Measurements from ENCODE around the gene TET2.

The TET2 gene

GRCh38 chr4:105140684-105141490, 5.8 kb upstream of the TET2 start:
- peak; percentile 45 for DNase-seq

- no peak for DNase-seq
Observed at GRCh38 chr4:105145156-105145902, 1.3 kb upstream of the TET2 start.

DNA sequence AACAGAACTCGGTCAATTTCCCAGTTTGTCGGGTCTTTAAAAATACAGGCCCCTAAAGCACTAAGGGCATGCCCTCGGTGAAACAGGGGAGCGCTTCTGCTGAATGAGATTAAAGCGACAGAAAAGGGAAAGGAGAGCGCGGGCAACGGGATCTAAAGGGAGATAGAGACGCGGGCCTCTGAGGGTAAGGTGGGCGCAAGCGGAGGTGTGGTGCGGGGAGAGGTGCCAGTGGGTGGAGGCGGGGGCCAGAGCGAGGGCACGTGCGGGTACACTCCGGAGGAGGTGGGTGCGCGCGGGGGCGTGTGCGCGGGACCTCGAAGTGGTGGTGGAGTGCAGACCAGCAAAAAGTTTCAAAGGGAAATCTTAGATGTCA, 787 bp upstream of the TET2 start:
- no peak for DNase-seq

DNA sequence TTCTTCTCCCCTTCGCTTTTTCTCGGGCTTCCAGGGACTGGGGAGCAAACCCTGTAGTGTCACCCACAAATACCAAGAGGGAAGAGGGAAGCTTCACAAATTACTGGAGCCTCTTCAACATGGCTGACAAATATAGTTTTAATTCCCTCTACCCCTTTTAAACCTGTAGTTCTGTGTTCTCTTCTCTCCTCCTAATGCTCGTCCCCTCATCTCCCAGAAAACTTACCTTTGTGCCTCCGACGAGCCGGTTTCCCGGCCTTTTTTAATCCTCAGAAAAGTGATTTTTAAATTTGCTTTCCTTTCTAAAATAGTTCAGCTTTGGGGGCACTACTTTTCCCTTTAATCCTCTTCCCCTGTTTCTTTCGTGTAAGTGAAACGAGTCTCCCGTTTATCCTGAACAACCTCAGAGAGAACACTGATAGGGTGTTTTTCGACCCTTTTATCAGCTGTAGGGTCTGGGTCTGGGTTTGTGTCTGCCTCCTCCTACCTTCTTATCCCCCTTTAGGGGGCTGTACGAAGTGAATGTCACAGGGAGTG, 408 bp downstream of the TET2 start:
- DNase-seq: no peak

DNA sequence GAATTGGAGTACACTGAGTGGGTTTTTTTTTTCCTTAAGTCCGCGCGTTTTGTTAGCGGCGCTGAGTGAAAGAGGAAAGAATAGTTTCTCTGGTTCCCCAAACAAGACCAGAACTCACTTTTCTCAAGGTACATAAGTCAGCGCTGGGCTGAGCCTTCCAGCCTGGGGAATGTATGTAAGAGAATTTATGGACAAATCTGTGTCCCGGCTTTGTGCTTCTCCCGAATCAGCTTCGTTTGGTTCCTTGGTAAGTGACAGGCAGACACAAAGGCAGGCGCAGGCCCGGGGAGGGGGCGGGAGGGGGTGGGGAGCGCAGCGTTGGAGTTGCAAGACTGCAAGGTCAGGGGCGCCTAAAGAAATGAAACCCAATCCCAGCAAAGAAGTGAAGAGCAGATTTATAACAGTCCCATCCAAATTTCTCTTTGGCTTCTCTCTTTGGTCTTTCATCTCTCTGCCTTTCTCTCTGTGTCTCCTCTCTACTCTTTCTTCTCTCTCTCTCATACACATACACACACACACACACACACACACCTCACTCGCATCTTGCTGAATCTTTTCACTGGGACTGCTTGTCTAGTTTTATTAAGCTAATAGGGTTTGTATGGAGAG, 981 bp downstream of the TET2 start:
- DNase-seq: peak; percentile 7

GRCh38 chr4:105148356-105148755, 1.7 kb downstream of the TET2 start:
- DNase-seq: no peak

DNA sequence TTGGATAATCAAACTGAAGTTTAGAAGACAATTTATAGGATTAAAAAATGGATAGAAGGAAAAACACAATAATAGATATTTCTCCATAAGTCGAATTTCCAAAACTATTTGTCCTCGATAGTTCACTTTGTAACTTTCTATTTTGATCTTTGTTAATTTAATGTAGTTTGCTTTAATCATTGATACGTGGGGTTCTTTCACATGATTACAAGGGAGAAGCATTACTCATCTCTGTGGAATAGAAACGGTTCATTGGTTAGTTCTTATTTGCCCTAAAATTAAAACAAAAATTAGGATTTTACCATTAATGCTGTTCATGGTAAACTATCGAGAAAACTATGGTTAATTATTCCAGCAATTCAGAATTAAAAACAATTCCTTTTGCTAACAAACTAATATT, 2.1 kb downstream of the TET2 start:
- DNase-seq: no peak

DNA sequence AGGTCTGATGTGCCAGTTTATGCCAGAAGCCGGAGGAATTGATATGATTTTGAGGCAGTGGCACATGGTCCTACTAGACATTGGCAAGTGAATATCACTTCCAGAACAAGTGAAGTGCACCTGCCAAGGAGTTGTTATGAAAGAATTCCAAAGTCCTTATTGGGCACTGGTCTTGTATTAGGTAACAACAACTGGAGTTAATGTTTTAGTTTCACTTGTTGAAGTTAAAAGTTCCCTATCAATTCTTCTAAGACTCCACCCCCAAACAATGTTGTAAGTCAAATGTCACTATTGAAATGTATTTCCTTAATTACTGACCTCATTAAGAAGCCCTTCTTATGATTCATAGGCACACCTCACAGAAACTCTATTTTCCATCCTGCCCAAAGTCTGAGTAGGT, 3.1 kb downstream of the TET2 start:
- DNase-seq: no peak

- DNase-seq: no peak
Observed at GRCh38 chr4:105150503-105150902, 3.8 kb downstream of the TET2 start.

DNA sequence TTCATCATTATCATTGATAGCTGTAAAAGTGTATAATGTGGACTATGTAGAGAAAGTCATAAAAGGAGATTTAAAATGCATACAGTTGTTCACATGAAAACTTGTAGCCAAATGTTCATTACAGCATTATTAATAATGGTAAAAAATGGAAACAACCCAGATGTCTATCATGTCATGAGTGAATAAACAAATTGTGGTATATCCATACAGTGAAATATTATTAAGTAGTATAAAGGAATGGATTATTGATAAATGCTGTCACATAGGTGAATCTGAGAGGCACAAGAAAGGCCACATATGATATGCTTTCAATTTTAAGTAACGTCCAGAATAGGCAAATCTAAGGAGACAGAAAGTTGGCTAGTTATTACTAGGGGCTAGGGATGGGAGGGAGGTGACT, 7.1 kb downstream of the TET2 start:
- DNase-seq: no peak

GRCh38 chr4:105154576-105154975, 7.9 kb downstream of the TET2 start:
- no peak for DNase-seq

DNA sequence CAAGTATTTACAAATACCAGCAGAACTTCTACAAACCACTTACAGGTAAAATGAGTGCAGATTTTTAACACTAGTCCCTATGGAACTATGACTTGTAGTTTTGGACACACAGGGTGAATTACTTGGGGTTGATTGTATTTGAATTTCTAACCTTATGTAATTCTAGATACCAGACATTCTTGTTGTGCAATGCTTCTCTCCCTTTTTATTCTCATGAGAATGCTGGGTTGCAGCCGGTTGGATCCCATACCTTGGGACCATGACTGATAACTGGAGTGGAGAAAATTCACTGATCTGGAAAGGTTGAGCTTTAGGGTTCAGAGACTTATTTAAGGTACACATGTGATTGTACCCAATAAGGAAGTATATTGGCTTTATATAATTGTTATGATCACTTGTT, 8.8 kb downstream of the TET2 start:
- DNase-seq: no peak

- DNase-seq: no peak
Observed at GRCh38 chr4:105158837-105159236, 12.2 kb downstream of the TET2 start.

- no peak for DNase-seq
Observed at GRCh38 chr4:105162123-105162796, 15.6 kb downstream of the TET2 start.

GRCh38 chr4:105164548-105164947, 17.9 kb downstream of the TET2 start:
- no peak for DNase-seq

- no peak for DNase-seq
Observed at GRCh38 chr4:105166066-105166465, 19.4 kb downstream of the TET2 start.

GRCh38 chr4:105170711-105171110, 24.0 kb downstream of the TET2 start:
- DNase-seq: no peak

DNA sequence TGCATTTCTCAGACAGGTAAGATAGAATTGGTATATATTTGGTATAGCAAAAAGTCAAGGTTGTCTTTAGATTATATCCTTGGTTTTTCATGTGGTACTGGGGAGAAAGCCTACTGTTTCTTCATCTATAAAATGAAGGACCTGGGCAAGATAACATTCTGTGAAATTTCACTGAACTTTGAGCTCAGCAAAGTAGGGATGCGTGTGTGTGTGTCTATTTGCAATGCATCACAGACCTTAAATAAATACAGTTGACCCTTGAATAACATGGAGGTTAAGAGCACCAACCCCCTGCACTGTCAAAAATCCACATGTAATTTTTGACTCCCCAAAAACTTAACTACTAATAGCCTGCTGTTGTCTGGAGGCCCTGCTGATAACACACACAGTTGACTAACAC, 25.2 kb downstream of the TET2 start:
- no peak for DNase-seq

DNA sequence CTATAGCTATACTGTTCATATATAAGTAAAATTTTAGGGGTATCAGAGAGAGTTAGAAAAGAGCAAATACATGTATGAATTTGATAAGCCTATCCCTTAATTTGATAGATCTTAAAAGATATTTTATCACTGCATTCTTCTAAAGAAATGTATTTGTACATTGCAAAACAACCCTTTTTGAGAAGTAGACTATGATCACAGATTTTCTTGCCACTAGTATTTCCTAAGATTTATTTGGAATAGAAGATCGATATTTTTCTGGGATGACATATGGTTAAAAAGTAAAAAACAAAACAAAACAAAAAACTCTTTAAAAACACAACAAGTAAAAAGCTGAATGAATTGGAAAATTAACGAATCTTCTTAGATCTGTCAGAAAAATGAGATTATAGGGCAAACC, 27.4 kb downstream of the TET2 start:
- DNase-seq: no peak

- DNase-seq: no peak
Observed at GRCh38 chr4:105179539-105180401, 33.1 kb downstream of the TET2 start.

GRCh38 chr4:105181259-105181658, 34.6 kb downstream of the TET2 start:
- DNase-seq: no peak

DNA sequence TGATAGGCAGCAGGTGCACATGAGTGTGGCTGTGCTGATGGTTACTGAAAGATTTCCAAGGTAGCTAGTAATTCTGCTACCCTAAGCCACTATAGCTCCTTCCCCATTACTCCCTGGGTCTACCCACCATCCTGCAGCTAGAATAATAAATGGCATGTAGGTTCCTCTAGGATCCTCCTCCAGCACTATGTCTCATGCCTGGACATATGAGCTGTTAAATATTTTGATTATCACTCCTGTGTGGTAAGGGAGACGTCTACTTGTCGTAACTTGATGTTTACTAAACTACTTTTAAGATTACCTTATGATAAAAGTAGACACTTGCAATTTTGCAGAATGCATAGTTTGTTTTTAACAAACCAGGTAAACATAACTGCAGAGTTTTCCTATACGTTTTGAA, 35.5 kb downstream of the TET2 start:
- DNase-seq: no peak

Measured in RPMI8226 (cell line).